HL-60/S4 (cell line): ENCODE measurements around the gene SLC39A5.
"Not testable (repeated sequence)": the region's sequence is repeated elsewhere in the genome, so short reads cannot be mapped to it uniquely, and the experiment has no call there.

Source experiments
- in situ Hi-C: fragments of 300-500 bp; cut with MboI; formaldehyde crosslinking; loops from 2 replicates; pipeline ENCODE4 v1.14.3; 2022; ENCODE audit warnings: low sequenced_read_pairs

SLC39A5 gene

GRCh38 chr12:56271031-56271430 lies 41.2 kb downstream of the SLC39A5 start:
- in situ Hi-C loops, result no loop called here

- in situ Hi-C loops, result not testable (repeated sequence)
Measured at GRCh38 chr12:56272468-56272867, 42.6 kb downstream of the SLC39A5 start.

GRCh38 chr12:56274299-56274698 lies 44.4 kb downstream of the SLC39A5 start:
- in situ Hi-C loops, result no loop called here

- in situ Hi-C loops, result no loop called here
Measured at GRCh38 chr12:56278905-56279304, 49.1 kb downstream of the SLC39A5 start.

GRCh38 chr12:56280849-56281248 lies 51.0 kb downstream of the SLC39A5 start:
- in situ Hi-C loops, result no loop called here

GRCh38 chr12:56282030-56282429 lies 52.2 kb downstream of the SLC39A5 start:
- in situ Hi-C loops, result no loop called here

- in situ Hi-C loops, result no loop called here
Measured at GRCh38 chr12:56282579-56282978, 52.7 kb downstream of the SLC39A5 start.

- in situ Hi-C loops, result not testable (repeated sequence)
Measured at GRCh38 chr12:56284263-56284662, 54.4 kb downstream of the SLC39A5 start.

- in situ Hi-C loops, result no loop called here
Measured at GRCh38 chr12:56286044-56286830, 56.4 kb downstream of the SLC39A5 start.
